Lower lobe of right lung (tissue), 2 donors: Measurements from ENCODE around the gene SPDYE4. TPM values are rescaled to one million over a fixed set of nuclear protein-coding genes. Genes with fewer than 3 reads are reported as not detected.
A peak's percentile ranks its signal among the peaks of the same experiment; 100 is the strongest.

ENCODE experiments used
- ATAC-seq, 2 donors: fragments of 200-7000 bp; cut with Tn5 transposase; one replicate each; pipeline ENCODE4 v1.9.1; 2020 to 2022; ENCODE audit warnings: mild to moderate bottlenecking in 2 of 2, moderate library complexity in 2 of 2
- DNase-seq: peaks from one replicate; pipeline ENCODE4 v3.0.0-alpha.2; 2020
- H3K27ac ChIP-seq: fragments of 200-600 bp; one replicate; pipeline ENCODE4 v1.8.0; 2022
- H3K27me3 ChIP-seq: fragments of 200-600 bp; one replicate; pipeline ENCODE4 v1.8.0; 2022; ENCODE audit warnings: low read depth
- H3K36me3 ChIP-seq: fragments of 200-600 bp; one replicate; pipeline ENCODE4 v1.8.0; 2022; ENCODE audit warnings: mild to moderate bottlenecking
- H3K4me1 ChIP-seq: fragments of 200-600 bp; one replicate; pipeline ENCODE4 v1.8.0; 2022
- H3K4me3 ChIP-seq: fragments of 200-600 bp; one replicate; pipeline ENCODE4 v1.8.0; 2022; ENCODE audit warnings: mild to moderate bottlenecking
- H3K9me3 ChIP-seq: fragments of 200-600 bp; one replicate; pipeline ENCODE4 v1.8.0; 2022
- intact Hi-C: fragments of 100-400 bp; cut with DNase I; formaldehyde crosslinking; loops from one replicate; pipeline ENCODE4 v1.11.0; 2022
- total RNA-seq: library from RNA; stranded (reverse); fragmentation: NEBNext Ultra II Directional; extraction: Animal tissue kit (Norgen Biotek cat#: 25700); gene quantifications from one replicate; pipeline ENCODE4 v1.2.1, GENCODE V29; 2021
- TF ChIP-seq, protein P1 (sequence below): fragments of 200-600 bp; IDR thresholded peaks from one replicate; pipeline ENCODE4 v1.8.0; 2022; ENCODE audit warnings: antibody characterized with exemption, mild to moderate bottlenecking
- donor health status: DM: no; HTN: yes; CAD: no; lungs with severe emphysema.

Gene SPDYE4
- total RNA-seq, 1 donor from 2014 or later = not detected

GRCh38 chr17:8747742-8748141, 10.6 kb downstream of the SPDYE4 start:
- peaks cover 3% of the 10 kb centered on the region for H3K27me3 ChIP-seq
- DNase-seq = no peak
- peaks cover 6% of the 10 kb centered on the region for H3K4me1 ChIP-seq
- H3K9me3 ChIP-seq = no peaks in the 10 kb centered on the region
- ATAC-seq = no peak
- H3K4me3 ChIP-seq = no peak overlapping the region
- H3K27ac ChIP-seq = no peak overlapping the region
- H3K36me3 ChIP-seq = no peaks in the 10 kb centered on the region
- TF ChIP-seq, protein P1, sequence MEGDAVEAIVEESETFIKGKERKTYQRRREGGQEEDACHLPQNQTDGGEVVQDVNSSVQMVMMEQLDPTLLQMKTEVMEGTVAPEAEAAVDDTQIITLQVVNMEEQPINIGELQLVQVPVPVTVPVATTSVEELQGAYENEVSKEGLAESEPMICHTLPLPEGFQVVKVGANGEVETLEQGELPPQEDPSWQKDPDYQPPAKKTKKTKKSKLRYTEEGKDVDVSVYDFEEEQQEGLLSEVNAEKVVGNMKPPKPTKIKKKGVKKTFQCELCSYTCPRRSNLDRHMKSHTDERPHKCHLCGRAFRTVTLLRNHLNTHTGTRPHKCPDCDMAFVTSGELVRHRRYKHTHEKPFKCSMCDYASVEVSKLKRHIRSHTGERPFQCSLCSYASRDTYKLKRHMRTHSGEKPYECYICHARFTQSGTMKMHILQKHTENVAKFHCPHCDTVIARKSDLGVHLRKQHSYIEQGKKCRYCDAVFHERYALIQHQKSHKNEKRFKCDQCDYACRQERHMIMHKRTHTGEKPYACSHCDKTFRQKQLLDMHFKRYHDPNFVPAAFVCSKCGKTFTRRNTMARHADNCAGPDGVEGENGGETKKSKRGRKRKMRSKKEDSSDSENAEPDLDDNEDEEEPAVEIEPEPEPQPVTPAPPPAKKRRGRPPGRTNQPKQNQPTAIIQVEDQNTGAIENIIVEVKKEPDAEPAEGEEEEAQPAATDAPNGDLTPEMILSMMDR = no peak
- intact Hi-C loops = loop anchor here (5.0 kb wide), 1 partner anchor 175 kb away; no protein-coding TSS in a partner anchor

DNA sequence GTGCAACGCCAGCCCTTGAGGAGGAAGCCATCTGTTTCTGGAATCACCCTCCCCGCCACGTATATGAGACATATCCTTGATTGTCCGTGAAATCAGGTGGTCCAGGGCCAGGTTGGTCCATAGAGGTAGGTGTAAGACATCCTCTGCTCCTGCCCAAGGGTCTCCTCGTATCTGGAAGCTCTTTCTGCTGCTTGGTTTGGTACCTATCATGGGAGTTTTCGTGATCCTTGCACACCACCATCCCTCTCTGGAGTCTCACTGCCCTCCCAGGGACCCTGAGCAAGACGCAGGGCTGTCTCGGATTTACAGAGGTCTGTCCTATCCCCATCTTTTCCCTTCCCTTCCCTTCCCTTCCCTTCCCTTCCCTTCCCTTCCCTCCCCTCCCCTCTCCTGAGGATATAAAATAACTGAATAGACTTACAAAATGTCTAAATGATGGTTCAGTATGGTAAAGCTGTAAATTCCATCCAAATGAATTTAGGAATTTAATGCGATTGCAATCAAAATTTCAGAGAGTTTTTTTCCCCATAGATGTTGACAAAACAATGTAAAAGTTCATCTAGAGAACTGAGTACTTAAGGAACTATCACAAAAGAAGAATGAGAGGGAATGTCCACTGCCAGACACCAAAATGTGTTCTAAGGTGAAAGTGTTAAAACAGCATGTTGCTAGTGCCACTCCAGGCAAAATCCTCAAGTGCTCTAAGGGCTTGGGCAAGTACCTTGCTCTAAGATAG, 11.7 kb downstream of the SPDYE4 start:
- intact Hi-C loops = loop anchor here (5.0 kb wide), 1 partner anchor 174 kb away; no protein-coding TSS in a partner anchor
- Histone ChIP-seq H3K27ac (peak overlapping the region; percentile 82), H3K4me1 (peaks cover 6% of the 10 kb centered on the region), H3K9me3 (no peaks in the 10 kb centered on the region), H3K27me3 (peaks cover 3% of the 10 kb centered on the region), H3K4me3 (peak overlapping the region; percentile 77), H3K36me3 (no peaks in the 10 kb centered on the region)
- ATAC-seq (no peak), DNase-seq (no peak)
- TF ChIP-seq, protein P1 = no peak

GRCh38 chr17:8745586-8746500, 12.5 kb downstream of the SPDYE4 start:
- H3K9me3 ChIP-seq = no peaks in the 10 kb centered on the region
- peaks cover 3% of the 10 kb centered on the region for H3K27me3 ChIP-seq
- peak overlapping the region; percentile 77 for H3K4me3 ChIP-seq
- H3K4me1 ChIP-seq = peaks cover 6% of the 10 kb centered on the region
- DNase-seq = peak; percentile 85
- H3K36me3 ChIP-seq = no peaks in the 10 kb centered on the region
- intact Hi-C loops = loop anchor here (5.0 kb wide), 1 partner anchor 174 kb away; no protein-coding TSS in a partner anchor
- TF ChIP-seq, protein P1 = peak; percentile 89
- peak; percentile 91 to 93 for ATAC-seq
- peak overlapping the region; percentile 82 for H3K27ac ChIP-seq

GRCh38 chr17:8744086-8744785, 14.1 kb downstream of the SPDYE4 start:
- no peak overlapping the region for H3K27ac ChIP-seq
- intact Hi-C loops = no loop called here
- no peaks in the 10 kb centered on the region for H3K27me3 ChIP-seq

More at GRCh38 chr17:8744086-8744785, 14.1 kb downstream of the SPDYE4 start:
- TF ChIP-seq, protein P1 = no peak
- Histone ChIP-seq H3K9me3 (no peaks in the 10 kb centered on the region), H3K4me3 (no peak overlapping the region), H3K36me3 (no peaks in the 10 kb centered on the region), H3K4me1 (peaks cover 6% of the 10 kb centered on the region)
- DNase-seq (no peak), ATAC-seq (no peak)
